T-helper 17 cell (primary cell): ENCODE measurements around the gene PMM2. TPM values are rescaled to one million over a fixed set of nuclear protein-coding genes. Genes with fewer than 3 reads are reported as not detected.
"Not testable (repeated sequence)": the region's sequence is repeated elsewhere in the genome, so short reads cannot be mapped to it uniquely, and the experiment has no call there.

Source experiments
- ATAC-seq: fragments of 150-1000 bp; cut with Tn5 transposase; 2 replicates; pipeline ENCODE4 v1.10.0; 2021; ENCODE audit warnings: mild to moderate bottlenecking, moderate library complexity
- DNase-seq, 3 donors: peaks; one replicate each; pipeline versions ENCODE4 v3.0.0 to v3.0.0-alpha.2; 2020 to 2021
- H3K9me3 ChIP-seq: one replicate; pipeline ENCODE4 v1.7.0; 2013; ENCODE audit warnings: low read length, mild to moderate bottlenecking; ENCODE audit not compliant: control insufficient read depth, poor library complexity, severe bottlenecking
- H3K27ac Mint-ChIP-seq: one replicate; pipeline ENCODE4 v1.8.0; 2022; ENCODE audit warnings: mild to moderate bottlenecking, moderate library complexity, mixed read lengths
- H3K27me3 Mint-ChIP-seq: one replicate; pipeline ENCODE4 v1.8.0; 2022; ENCODE audit warnings: mixed read lengths
- H3K36me3 Mint-ChIP-seq: one replicate; pipeline ENCODE4 v1.8.0; 2022; ENCODE audit warnings: low read depth, mixed read lengths
- H3K4me1 Mint-ChIP-seq: one replicate; pipeline ENCODE4 v1.8.0; 2022; ENCODE audit warnings: mild to moderate bottlenecking, mixed read lengths
- H3K4me3 Mint-ChIP-seq: one replicate; pipeline ENCODE4 v1.8.0; 2022; ENCODE audit warnings: mild to moderate bottlenecking, moderate library complexity, mixed read lengths
- total RNA-seq, 4 donors: library from RNA in 2 of 4; stranded (reverse) in 2 of 4; gene quantifications; one replicate each; pipeline ENCODE4 v1.2.3 and lab custom pipeline; 2022 to 2026

The PMM2 gene
- total RNA-seq, 2 donors from 2014 or later = 35.8 to 40.6 TPM

- Mint-ChIP-seq H3K4me1 (peaks cover 25% of the 10 kb centered on the region), H3K4me3 (no peak overlapping the region), H3K27ac (no peak overlapping the region), H3K27me3 (no peaks in the 10 kb centered on the region), H3K36me3 (no peaks in the 10 kb centered on the region)
- DNase-seq = no peak
- no peak for ATAC-seq
- no peaks in the 10 kb centered on the region for H3K9me3 ChIP-seq
Observed at GRCh38 chr16:8795091-8795490, 2.5 kb upstream of the PMM2 start.

GRCh38 chr16:8795818-8796217 lies 1.8 kb upstream of the PMM2 start:
- no peaks in the 10 kb centered on the region for H3K9me3 ChIP-seq
- ATAC-seq (no peak), DNase-seq (no peak)
- H3K4me3 Mint-ChIP-seq = no peak overlapping the region
- H3K36me3 Mint-ChIP-seq = no peaks in the 10 kb centered on the region
- H3K27me3 Mint-ChIP-seq = no peaks in the 10 kb centered on the region
- H3K4me1 Mint-ChIP-seq = peaks cover 25% of the 10 kb centered on the region
- no peak overlapping the region for H3K27ac Mint-ChIP-seq

GRCh38 chr16:8796469-8797363 lies 923 bp upstream of the PMM2 start:
- Mint-ChIP-seq H3K36me3 (no peaks in the 10 kb centered on the region), H3K27me3 (no peaks in the 10 kb centered on the region), H3K4me3 (peak overlapping the region; percentile 92), H3K27ac (peak overlapping the region; percentile 94), H3K4me1 (peaks cover 25% of the 10 kb centered on the region)
- H3K9me3 ChIP-seq = no peaks in the 10 kb centered on the region
- ATAC-seq = no peak
- no peak for DNase-seq

- peak in 1 of 3 donors; percentile 9 for DNase-seq
- no peaks in the 10 kb centered on the region for H3K9me3 ChIP-seq
- Mint-ChIP-seq H3K36me3 (peaks cover 1% of the 10 kb centered on the region), H3K27ac (peak overlapping the region; percentile 94), H3K4me3 (peak overlapping the region; percentile 92), H3K4me1 (peaks cover 24% of the 10 kb centered on the region), H3K27me3 (no peaks in the 10 kb centered on the region)
- ATAC-seq = peak; percentile 3
Observed at GRCh38 chr16:8798174-8798527, 512 bp downstream of the PMM2 start.

GRCh38 chr16:8798535-8799157 lies 1.0 kb downstream of the PMM2 start:
- no peaks in the 10 kb centered on the region for H3K9me3 ChIP-seq
- peaks cover 25% of the 10 kb centered on the region for H3K4me1 Mint-ChIP-seq
- peak overlapping the region; percentile 94 for H3K27ac Mint-ChIP-seq
- DNase-seq (no peak), ATAC-seq (no peak)
- no peaks in the 10 kb centered on the region for H3K27me3 Mint-ChIP-seq
- H3K36me3 Mint-ChIP-seq = peaks cover 3% of the 10 kb centered on the region
- H3K4me3 Mint-ChIP-seq = peak overlapping the region; percentile 92

- no peak overlapping the region for H3K4me3 Mint-ChIP-seq
- H3K27ac Mint-ChIP-seq = no peak overlapping the region
- DNase-seq = no peak
- H3K27me3 Mint-ChIP-seq = no peaks in the 10 kb centered on the region
- no peaks in the 10 kb centered on the region for H3K9me3 ChIP-seq
- H3K4me1 Mint-ChIP-seq = peaks cover 21% of the 10 kb centered on the region
- peaks cover 3% of the 10 kb centered on the region for H3K36me3 Mint-ChIP-seq
- ATAC-seq = no peak
Observed at GRCh38 chr16:8801701-8802100, 4.1 kb downstream of the PMM2 start.

GRCh38 chr16:8803733-8804132 lies 6.1 kb downstream of the PMM2 start:
- not testable (repeated sequence) for H3K27me3 Mint-ChIP-seq, DNase-seq, H3K4me3 Mint-ChIP-seq, ATAC-seq, H3K4me1 Mint-ChIP-seq, H3K27ac Mint-ChIP-seq, H3K9me3 ChIP-seq, H3K36me3 Mint-ChIP-seq

GRCh38 chr16:8804313-8804712 lies 6.7 kb downstream of the PMM2 start:
- Mint-ChIP-seq H3K36me3 (peaks cover 9% of the 10 kb centered on the region), H3K27me3 (no peaks in the 10 kb centered on the region), H3K4me1 (peaks cover 4% of the 10 kb centered on the region), H3K4me3 (no peak overlapping the region), H3K27ac (no peak overlapping the region)
- ATAC-seq (no peak), DNase-seq (no peak)
- no peaks in the 10 kb centered on the region for H3K9me3 ChIP-seq

GRCh38 chr16:8806272-8806983 lies 8.8 kb downstream of the PMM2 start:
- Mint-ChIP-seq H3K27me3 (no peaks in the 10 kb centered on the region), H3K4me1 (peaks cover 6% of the 10 kb centered on the region), H3K27ac (peak overlapping the region; percentile 29), H3K36me3 (peaks cover 14% of the 10 kb centered on the region), H3K4me3 (no peak overlapping the region)
- H3K9me3 ChIP-seq = no peaks in the 10 kb centered on the region
- no peak for ATAC-seq
- no peak for DNase-seq

GRCh38 chr16:8807189-8807588 lies 9.6 kb downstream of the PMM2 start:
- Mint-ChIP-seq H3K27ac (no peak overlapping the region), H3K4me3 (peak overlapping the region; percentile 64), H3K36me3 (peaks cover 16% of the 10 kb centered on the region), H3K27me3 (no peaks in the 10 kb centered on the region), H3K4me1 (peaks cover 6% of the 10 kb centered on the region)
- DNase-seq (no peak), ATAC-seq (no peak)
- H3K9me3 ChIP-seq = no peaks in the 10 kb centered on the region

- ATAC-seq (no peak), DNase-seq (no peak)
- Mint-ChIP-seq H3K4me1 (peaks cover 5% of the 10 kb centered on the region), H3K36me3 (peaks cover 16% of the 10 kb centered on the region), H3K27me3 (no peaks in the 10 kb centered on the region), H3K4me3 (no peak overlapping the region), H3K27ac (no peak overlapping the region)
- H3K9me3 ChIP-seq = no peaks in the 10 kb centered on the region
Observed at GRCh38 chr16:8808009-8808408, 10.4 kb downstream of the PMM2 start.

- peaks cover 4% of the 10 kb centered on the region for H3K4me1 Mint-ChIP-seq
- no peak for DNase-seq
- no peaks in the 10 kb centered on the region for H3K9me3 ChIP-seq
- H3K27ac Mint-ChIP-seq = no peak overlapping the region
- no peak for ATAC-seq
- no peaks in the 10 kb centered on the region for H3K27me3 Mint-ChIP-seq
- peaks cover 15% of the 10 kb centered on the region for H3K36me3 Mint-ChIP-seq
- H3K4me3 Mint-ChIP-seq = no peak overlapping the region
Observed at GRCh38 chr16:8808613-8809353, 11.1 kb downstream of the PMM2 start.
